Progenitor cell of endocrine pancreas (in vitro differentiated cells): Measurements from ENCODE around the gene SPNS2. TPM values are rescaled to one million over a fixed set of nuclear protein-coding genes. Genes with fewer than 3 reads are reported as not detected.

Source experiments
- DNase-seq: peaks from one replicate; pipeline ENCODE4 v3.0.0; 2021; ENCODE audit warnings: low spot score; ENCODE audit not compliant: unreplicated experiment
- H3K27ac Mint-ChIP-seq: 2 replicates; pipeline ENCODE4 v1.8.0; 2021; ENCODE audit warnings: mild to moderate bottlenecking, moderate library complexity, mixed read lengths
- H3K27me3 Mint-ChIP-seq: 2 replicates; pipeline ENCODE4 v1.8.0; 2021; ENCODE audit warnings: mixed read lengths
- H3K36me3 Mint-ChIP-seq: 2 replicates; pipeline ENCODE4 v1.8.0; 2022; ENCODE audit warnings: mixed read lengths; ENCODE audit not compliant: insufficient read depth
- H3K4me1 Mint-ChIP-seq: 2 replicates; pipeline ENCODE4 v1.8.0; 2021; ENCODE audit warnings: low read depth, mixed read lengths
- H3K4me3 Mint-ChIP-seq: 2 replicates; pipeline ENCODE4 v1.8.0; 2021; ENCODE audit warnings: low read depth, mild to moderate bottlenecking, moderate library complexity, mixed read lengths
- H3K9me3 Mint-ChIP-seq: 2 replicates; pipeline ENCODE4 v1.8.0; 2021; ENCODE audit warnings: low read depth, mixed read lengths
- CTCF ChIP-seq: fragments of 200-600 bp; sonication (generic); IDR thresholded peaks from one replicate; pipeline ENCODE4 v1.5.0; 2021; ENCODE audit warnings: antibody characterized with exemption, mild to moderate bottlenecking; ENCODE audit not compliant: unreplicated experiment
- total RNA-seq: library from RNA; stranded (reverse); gene quantifications from 2 replicates; pipeline ENCODE4 v1.2.1, GENCODE V29; 2021

The SPNS2 gene
- total RNA-seq, 1 donor from 2014 or later, result 0.60 TPM

DNA sequence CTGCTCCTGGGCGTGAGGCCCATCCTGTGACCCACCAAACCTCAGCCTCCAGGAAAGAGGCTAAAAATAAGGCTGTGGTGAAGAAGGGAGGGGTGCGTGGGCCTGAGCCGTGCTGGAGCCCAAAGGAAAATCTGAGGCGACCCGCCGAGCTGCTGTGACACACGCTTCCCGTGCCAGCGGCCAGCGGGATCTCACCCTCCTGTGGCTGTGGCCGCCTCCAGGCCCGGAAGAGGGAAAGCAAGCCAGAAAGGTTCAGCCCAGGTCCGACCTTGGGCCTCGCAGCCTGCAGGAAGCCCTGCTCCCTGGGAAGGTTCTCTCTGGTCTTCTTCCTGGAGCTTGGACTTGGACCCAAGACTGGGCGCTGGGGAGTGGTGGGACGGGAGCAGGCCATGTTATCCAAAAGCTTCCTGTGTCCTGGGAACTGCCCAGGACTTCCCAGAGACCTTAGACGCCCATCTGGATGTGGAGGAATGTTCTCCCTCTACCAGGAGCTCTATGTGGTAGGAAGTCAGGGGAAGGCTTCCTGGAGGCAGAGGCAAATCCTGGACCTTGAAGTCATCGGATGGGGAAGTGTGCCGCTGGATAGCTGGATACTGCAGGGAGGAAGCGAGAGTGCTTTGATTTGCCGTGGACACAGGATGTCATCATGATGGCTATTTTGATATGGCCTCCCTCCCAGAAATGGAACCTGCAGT lies 11.4 kb downstream of the SPNS2 start:
- H3K9me3 Mint-ChIP-seq, result no peaks in the 10 kb centered on the region
- TF ChIP-seq CTCF, result no peak
- DNase-seq, result no peak
- no peaks in the 10 kb centered on the region for H3K36me3 Mint-ChIP-seq
- peaks cover 8% of the 10 kb centered on the region for H3K27me3 Mint-ChIP-seq
- H3K27ac Mint-ChIP-seq, result no peak overlapping the region
- no peak overlapping the region for H3K4me3 Mint-ChIP-seq
- H3K4me1 Mint-ChIP-seq, result peaks cover 14% of the 10 kb centered on the region

- H3K27me3 Mint-ChIP-seq, result peaks cover 7% of the 10 kb centered on the region
- no peak overlapping the region for H3K4me3 Mint-ChIP-seq
- H3K9me3 Mint-ChIP-seq, result no peaks in the 10 kb centered on the region
- H3K4me1 Mint-ChIP-seq, result peaks cover 15% of the 10 kb centered on the region
- no peak for DNase-seq
- TF ChIP-seq CTCF, result no peak
- H3K36me3 Mint-ChIP-seq, result no peaks in the 10 kb centered on the region
- no peak overlapping the region for H3K27ac Mint-ChIP-seq
Observed at GRCh38 chr17:4510618-4510941, 11.9 kb downstream of the SPNS2 start.

DNA sequence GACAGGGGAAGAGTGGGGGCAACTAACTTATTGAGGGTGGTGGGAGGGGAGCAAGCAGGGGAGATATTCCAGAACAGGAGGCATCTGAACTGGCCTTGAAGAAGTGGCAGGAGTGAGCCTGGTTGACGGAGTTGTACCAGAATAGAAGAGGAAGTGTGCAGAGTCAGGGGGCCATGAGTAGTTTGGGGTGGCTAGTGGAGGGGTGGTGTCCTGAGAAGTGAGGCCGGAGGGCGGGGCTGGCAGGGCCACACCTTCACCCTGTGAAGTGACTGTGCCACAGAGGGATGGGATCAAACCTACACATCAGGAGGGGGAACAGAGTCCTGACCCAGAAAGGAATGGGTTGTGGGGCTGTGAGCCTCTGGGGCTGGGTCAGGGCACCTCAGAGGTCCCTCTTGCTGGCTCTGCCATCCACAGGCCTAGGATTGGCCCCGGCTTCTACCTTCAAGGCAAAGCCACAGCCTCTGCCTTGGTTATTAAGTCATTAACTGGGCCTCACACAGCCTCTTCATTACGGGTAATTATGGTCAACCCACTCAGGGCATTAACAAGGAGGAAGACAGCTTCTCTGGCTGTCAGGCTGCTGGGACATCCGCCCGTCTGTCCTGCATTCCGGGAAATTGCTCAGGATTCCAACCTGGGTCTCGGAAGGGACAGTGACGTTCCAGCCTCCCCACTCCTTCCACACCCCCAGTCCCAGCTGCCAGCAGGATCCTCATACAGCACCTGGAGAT lies 12.7 kb downstream of the SPNS2 start:
- no peak for TF ChIP-seq CTCF
- H3K4me1 Mint-ChIP-seq, result peaks cover 15% of the 10 kb centered on the region
- H3K36me3 Mint-ChIP-seq, result no peaks in the 10 kb centered on the region
- H3K27ac Mint-ChIP-seq, result no peak overlapping the region
- peaks cover 7% of the 10 kb centered on the region for H3K27me3 Mint-ChIP-seq
- no peak overlapping the region for H3K4me3 Mint-ChIP-seq
- H3K9me3 Mint-ChIP-seq, result no peaks in the 10 kb centered on the region
- no peak for DNase-seq

GRCh38 chr17:4512156-4513112 lies 13.8 kb downstream of the SPNS2 start:
- peak overlapping the region; percentile 62 for H3K27ac Mint-ChIP-seq
- H3K4me1 Mint-ChIP-seq, result peaks cover 15% of the 10 kb centered on the region
- no peak for DNase-seq
- no peak overlapping the region for H3K4me3 Mint-ChIP-seq
- H3K36me3 Mint-ChIP-seq, result no peaks in the 10 kb centered on the region
- no peaks in the 10 kb centered on the region for H3K9me3 Mint-ChIP-seq
- H3K27me3 Mint-ChIP-seq, result peaks cover 7% of the 10 kb centered on the region
- no peak for TF ChIP-seq CTCF
